ENCODE data around the gene POMZP3.
"Not testable (repeated sequence)": the region's sequence is repeated elsewhere in the genome, so short reads cannot be mapped to it uniquely, and the experiment has no call there.

The POMZP3 gene

GRCh38 chr7:76612232-76612631 lies 14.8 kb downstream of the POMZP3 start:
- not testable (repeated sequence) for H3K9ac ChIP-seq (ENCODE audit: low read depth in 1 of 2, low read length in 2 of 2); H3K27ac ChIP-seq (ENCODE audit: low read depth in 2 of 2, low read length in 2 of 2); H3K4me3 ChIP-seq (ENCODE audit: low read length in 2 of 2)

GRCh38 chr7:76609864-76610263 lies 17.2 kb downstream of the POMZP3 start:
- H3K27ac ChIP-seq (ENCODE audit: low read depth in 2 of 2, low read length in 2 of 2); H3K4me3 ChIP-seq (ENCODE audit: low read length in 2 of 2); H3K9ac ChIP-seq (ENCODE audit: low read depth in 1 of 2, low read length in 2 of 2); H3K27me3 ChIP-seq (ENCODE audit: control insufficient read depth in 2 of 2, insufficient read depth in 2 of 2, low read length in 2 of 2); H3K9me3 ChIP-seq (ENCODE audit: control insufficient read depth in 2 of 2, low read length in 2 of 2); H3K36me3 ChIP-seq (ENCODE audit: control insufficient read depth in 2 of 2, insufficient read depth in 2 of 2, low read length in 2 of 2); H3K4me1 ChIP-seq (ENCODE audit: control insufficient read depth in 2 of 2, insufficient read depth in 2 of 2, low read length in 2 of 2): not testable (repeated sequence)

More at GRCh38 chr7:76612232-76612631, 14.8 kb downstream of the POMZP3 start:
- H3K27me3 ChIP-seq (ENCODE audit: control insufficient read depth in 2 of 2, insufficient read depth in 2 of 2, low read length in 2 of 2); H3K4me1 ChIP-seq (ENCODE audit: control insufficient read depth in 2 of 2, insufficient read depth in 2 of 2, low read length in 2 of 2); H3K36me3 ChIP-seq (ENCODE audit: control insufficient read depth in 2 of 2, insufficient read depth in 2 of 2, low read length in 2 of 2); H3K9me3 ChIP-seq (ENCODE audit: control insufficient read depth in 2 of 2, low read length in 2 of 2): not testable (repeated sequence)

GRCh38 chr7:76608469-76608868 lies 18.6 kb downstream of the POMZP3 start:
- H3K27ac ChIP-seq (ENCODE audit: low read depth in 2 of 2, low read length in 2 of 2); H3K36me3 ChIP-seq (ENCODE audit: control insufficient read depth in 2 of 2, insufficient read depth in 2 of 2, low read length in 2 of 2); H3K4me3 ChIP-seq (ENCODE audit: low read length in 2 of 2): not testable (repeated sequence)

GRCh38 chr7:76606027-76606426 lies 21.1 kb downstream of the POMZP3 start:
- peak overlapping the region in 1 of 2 donors; percentile 27 for H3K27ac ChIP-seq (ENCODE audit: low read depth in 2 of 2, low read length in 2 of 2)
- H3K9me3 ChIP-seq (ENCODE audit: control insufficient read depth in 2 of 2, low read length in 2 of 2) = not testable (repeated sequence)

More at GRCh38 chr7:76608469-76608868, 18.6 kb downstream of the POMZP3 start:
- not testable (repeated sequence) for H3K9ac ChIP-seq (ENCODE audit: low read depth in 1 of 2, low read length in 2 of 2); H3K4me1 ChIP-seq (ENCODE audit: control insufficient read depth in 2 of 2, insufficient read depth in 2 of 2, low read length in 2 of 2); H3K9me3 ChIP-seq (ENCODE audit: control insufficient read depth in 2 of 2, low read length in 2 of 2); H3K27me3 ChIP-seq (ENCODE audit: control insufficient read depth in 2 of 2, insufficient read depth in 2 of 2, low read length in 2 of 2)

GRCh38 chr7:76600650-76601049 lies 26.4 kb downstream of the POMZP3 start:
- H3K36me3 ChIP-seq (ENCODE audit: control insufficient read depth in 2 of 2, insufficient read depth in 2 of 2, low read length in 2 of 2); H3K27ac ChIP-seq (ENCODE audit: low read depth in 2 of 2, low read length in 2 of 2); H3K9ac ChIP-seq (ENCODE audit: low read depth in 1 of 2, low read length in 2 of 2); H3K4me3 ChIP-seq (ENCODE audit: low read length in 2 of 2); H3K4me1 ChIP-seq (ENCODE audit: control insufficient read depth in 2 of 2, insufficient read depth in 2 of 2, low read length in 2 of 2); H3K9me3 ChIP-seq (ENCODE audit: control insufficient read depth in 2 of 2, low read length in 2 of 2); H3K27me3 ChIP-seq (ENCODE audit: control insufficient read depth in 2 of 2, insufficient read depth in 2 of 2, low read length in 2 of 2): not testable (repeated sequence)

More at GRCh38 chr7:76606027-76606426, 21.1 kb downstream of the POMZP3 start:
- not testable (repeated sequence) for H3K4me1 ChIP-seq (ENCODE audit: control insufficient read depth in 2 of 2, insufficient read depth in 2 of 2, low read length in 2 of 2); H3K9ac ChIP-seq (ENCODE audit: low read depth in 1 of 2, low read length in 2 of 2); H3K4me3 ChIP-seq (ENCODE audit: low read length in 2 of 2); H3K27me3 ChIP-seq (ENCODE audit: control insufficient read depth in 2 of 2, insufficient read depth in 2 of 2, low read length in 2 of 2); H3K36me3 ChIP-seq (ENCODE audit: control insufficient read depth in 2 of 2, insufficient read depth in 2 of 2, low read length in 2 of 2)

GRCh38 chr7:76600116-76600482 lies 27.0 kb downstream of the POMZP3 start:
- not testable (repeated sequence) for H3K4me3 ChIP-seq (ENCODE audit: low read length in 2 of 2); H3K9ac ChIP-seq (ENCODE audit: low read depth in 1 of 2, low read length in 2 of 2); H3K9me3 ChIP-seq (ENCODE audit: control insufficient read depth in 2 of 2, low read length in 2 of 2); H3K36me3 ChIP-seq (ENCODE audit: control insufficient read depth in 2 of 2, insufficient read depth in 2 of 2, low read length in 2 of 2); H3K4me1 ChIP-seq (ENCODE audit: control insufficient read depth in 2 of 2, insufficient read depth in 2 of 2, low read length in 2 of 2); H3K27ac ChIP-seq (ENCODE audit: low read depth in 2 of 2, low read length in 2 of 2); H3K27me3 ChIP-seq (ENCODE audit: control insufficient read depth in 2 of 2, insufficient read depth in 2 of 2, low read length in 2 of 2)

DNA sequence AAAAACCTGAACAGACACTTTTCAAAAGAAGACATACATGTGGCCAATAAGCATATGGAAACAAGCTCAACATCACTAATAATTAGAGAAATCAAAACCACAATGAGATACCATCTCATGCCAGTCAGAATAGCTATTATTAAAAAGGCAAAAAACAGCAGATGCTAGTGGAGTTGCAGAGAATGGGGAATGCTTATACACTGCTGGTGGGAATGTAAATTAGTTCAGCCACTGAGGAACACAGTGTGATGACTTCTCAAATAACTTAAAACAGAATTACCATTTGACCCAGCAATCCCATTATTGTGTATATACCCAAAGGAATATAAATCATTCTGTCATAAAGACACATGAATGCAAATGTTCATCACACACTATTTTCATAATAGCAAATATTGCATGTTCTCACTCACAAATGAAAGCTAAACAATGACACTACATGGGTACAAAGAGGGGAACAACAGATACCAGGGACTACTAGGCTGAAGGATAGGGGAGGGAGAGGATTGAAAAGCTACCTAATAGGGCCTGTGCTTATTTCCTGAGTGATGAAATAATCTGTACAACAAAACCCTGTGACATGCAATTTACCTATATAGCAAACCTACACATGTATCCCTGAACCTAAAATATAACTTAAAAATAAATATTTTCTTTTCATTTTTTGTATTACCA lies 28.4 kb downstream of the POMZP3 start:
- H3K4me3 ChIP-seq (ENCODE audit: low read length in 2 of 2); H3K4me1 ChIP-seq (ENCODE audit: control insufficient read depth in 2 of 2, insufficient read depth in 2 of 2, low read length in 2 of 2); H3K27ac ChIP-seq (ENCODE audit: low read depth in 2 of 2, low read length in 2 of 2); H3K9me3 ChIP-seq (ENCODE audit: control insufficient read depth in 2 of 2, low read length in 2 of 2); H3K9ac ChIP-seq (ENCODE audit: low read depth in 1 of 2, low read length in 2 of 2); H3K36me3 ChIP-seq (ENCODE audit: control insufficient read depth in 2 of 2, insufficient read depth in 2 of 2, low read length in 2 of 2); H3K27me3 ChIP-seq (ENCODE audit: control insufficient read depth in 2 of 2, insufficient read depth in 2 of 2, low read length in 2 of 2): not testable (repeated sequence)

DNA sequence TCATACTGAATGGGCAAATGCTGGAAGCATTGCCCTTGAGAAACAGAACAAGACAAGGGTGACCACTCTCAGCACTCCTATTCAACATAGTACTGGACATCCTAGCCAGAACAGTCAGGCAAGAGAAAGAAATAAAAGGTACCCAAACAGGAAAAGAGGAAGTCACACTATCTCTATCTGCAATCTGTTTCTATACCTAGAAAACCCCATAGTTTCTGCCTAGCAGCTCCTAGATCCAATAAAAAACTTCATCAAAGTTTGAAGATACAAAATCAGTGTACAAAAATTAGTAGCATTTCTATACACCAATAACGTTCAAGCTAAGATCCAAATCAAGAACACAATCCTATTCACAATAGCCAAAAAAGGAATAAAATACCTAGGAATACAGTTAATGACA lies 29.8 kb downstream of the POMZP3 start:
- not testable (repeated sequence) for H3K4me3 ChIP-seq (ENCODE audit: low read length in 2 of 2); H3K4me1 ChIP-seq (ENCODE audit: control insufficient read depth in 2 of 2, insufficient read depth in 2 of 2, low read length in 2 of 2)

DNA sequence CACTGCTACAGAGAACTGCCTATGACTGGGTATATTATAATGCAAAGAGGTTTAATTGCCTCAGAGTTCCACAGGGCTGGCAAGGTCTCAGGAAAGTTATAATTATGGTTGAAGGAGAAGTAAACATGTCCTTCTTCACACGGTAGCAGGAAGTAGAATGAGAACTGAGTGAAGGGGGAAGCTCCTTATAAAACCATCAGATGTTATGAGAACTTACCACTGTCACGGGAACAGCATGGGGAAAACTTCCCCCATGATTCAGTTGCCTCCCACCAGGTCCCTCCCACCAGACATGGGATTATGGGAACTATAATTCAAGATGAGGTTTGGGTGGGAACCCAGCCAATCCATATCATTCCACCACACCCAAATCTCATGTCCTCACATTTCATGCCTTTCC lies 34.4 kb downstream of the POMZP3 start:
- not testable (repeated sequence) for H3K9ac ChIP-seq (ENCODE audit: low read depth in 1 of 2, low read length in 2 of 2); H3K9me3 ChIP-seq (ENCODE audit: control insufficient read depth in 2 of 2, low read length in 2 of 2); H3K27me3 ChIP-seq (ENCODE audit: control insufficient read depth in 2 of 2, insufficient read depth in 2 of 2, low read length in 2 of 2); H3K36me3 ChIP-seq (ENCODE audit: control insufficient read depth in 2 of 2, insufficient read depth in 2 of 2, low read length in 2 of 2); H3K4me3 ChIP-seq (ENCODE audit: low read length in 2 of 2)
- peak overlapping the region; percentile 71 to 74 for H3K27ac ChIP-seq (ENCODE audit: low read depth in 2 of 2, low read length in 2 of 2)
- peaks cover 5 to 17% of the 10 kb centered on the region in 2 donors for H3K4me1 ChIP-seq (ENCODE audit: control insufficient read depth in 2 of 2, insufficient read depth in 2 of 2, low read length in 2 of 2)

More for the DNA sequence above, 29.8 kb downstream of the POMZP3 start:
- not testable (repeated sequence) for H3K9ac ChIP-seq (ENCODE audit: low read depth in 1 of 2, low read length in 2 of 2); H3K27ac ChIP-seq (ENCODE audit: low read depth in 2 of 2, low read length in 2 of 2); H3K9me3 ChIP-seq (ENCODE audit: control insufficient read depth in 2 of 2, low read length in 2 of 2); H3K36me3 ChIP-seq (ENCODE audit: control insufficient read depth in 2 of 2, insufficient read depth in 2 of 2, low read length in 2 of 2); H3K27me3 ChIP-seq (ENCODE audit: control insufficient read depth in 2 of 2, insufficient read depth in 2 of 2, low read length in 2 of 2)

DNA sequence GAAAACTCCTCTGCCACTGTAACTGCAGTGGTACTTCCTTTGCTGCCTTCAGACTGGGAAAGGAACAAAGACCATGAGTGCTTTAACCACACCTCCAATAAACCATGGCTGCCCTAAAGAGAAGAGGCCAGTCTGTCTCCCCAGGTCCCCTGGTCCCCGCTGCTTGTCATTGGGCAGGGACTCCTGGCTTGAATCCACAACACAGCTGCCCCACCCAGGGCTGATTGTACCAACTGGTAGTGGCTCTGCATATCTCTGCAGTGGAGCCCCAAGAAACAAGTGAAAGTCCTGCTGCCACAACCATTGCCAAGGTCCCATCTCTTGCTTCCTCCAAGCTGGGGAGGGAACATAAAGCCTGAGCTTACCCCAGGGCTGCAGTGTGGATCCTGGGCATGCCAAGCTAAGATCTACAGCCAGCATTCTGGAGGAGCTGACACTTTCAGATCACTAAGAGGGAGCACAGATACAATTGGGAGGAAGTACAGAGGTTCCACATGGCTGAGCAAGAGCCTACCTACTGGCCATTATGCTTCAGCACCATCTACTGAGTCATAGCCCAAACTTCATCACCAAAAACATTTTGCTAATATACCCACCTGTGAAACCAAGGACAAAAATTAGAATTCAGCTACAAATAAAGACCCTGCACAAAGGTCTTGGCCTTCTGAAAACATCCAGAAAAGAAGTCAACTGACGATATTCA lies 35.3 kb downstream of the POMZP3 start:
- H3K9me3 ChIP-seq (ENCODE audit: control insufficient read depth in 2 of 2, low read length in 2 of 2); H3K4me3 ChIP-seq (ENCODE audit: low read length in 2 of 2); H3K36me3 ChIP-seq (ENCODE audit: control insufficient read depth in 2 of 2, insufficient read depth in 2 of 2, low read length in 2 of 2); H3K27me3 ChIP-seq (ENCODE audit: control insufficient read depth in 2 of 2, insufficient read depth in 2 of 2, low read length in 2 of 2): not testable (repeated sequence)
- peak overlapping the region in 1 of 2 donors; percentile 48 for H3K9ac ChIP-seq (ENCODE audit: low read depth in 1 of 2, low read length in 2 of 2)
- H3K4me1 ChIP-seq (ENCODE audit: control insufficient read depth in 2 of 2, insufficient read depth in 2 of 2, low read length in 2 of 2) = peaks cover 5 to 17% of the 10 kb centered on the region in 2 donors
- H3K27ac ChIP-seq (ENCODE audit: low read depth in 2 of 2, low read length in 2 of 2) = peak overlapping the region; percentile 71 to 74
